ENCODE measurements around the gene FBLN5. TPM values are rescaled to one million over a fixed set of nuclear protein-coding genes. Genes with fewer than 3 reads are reported as not detected.

The FBLN5 gene
- polyA plus RNA-seq, 2 donors: 3.3 to 9.7 TPM

DNA sequence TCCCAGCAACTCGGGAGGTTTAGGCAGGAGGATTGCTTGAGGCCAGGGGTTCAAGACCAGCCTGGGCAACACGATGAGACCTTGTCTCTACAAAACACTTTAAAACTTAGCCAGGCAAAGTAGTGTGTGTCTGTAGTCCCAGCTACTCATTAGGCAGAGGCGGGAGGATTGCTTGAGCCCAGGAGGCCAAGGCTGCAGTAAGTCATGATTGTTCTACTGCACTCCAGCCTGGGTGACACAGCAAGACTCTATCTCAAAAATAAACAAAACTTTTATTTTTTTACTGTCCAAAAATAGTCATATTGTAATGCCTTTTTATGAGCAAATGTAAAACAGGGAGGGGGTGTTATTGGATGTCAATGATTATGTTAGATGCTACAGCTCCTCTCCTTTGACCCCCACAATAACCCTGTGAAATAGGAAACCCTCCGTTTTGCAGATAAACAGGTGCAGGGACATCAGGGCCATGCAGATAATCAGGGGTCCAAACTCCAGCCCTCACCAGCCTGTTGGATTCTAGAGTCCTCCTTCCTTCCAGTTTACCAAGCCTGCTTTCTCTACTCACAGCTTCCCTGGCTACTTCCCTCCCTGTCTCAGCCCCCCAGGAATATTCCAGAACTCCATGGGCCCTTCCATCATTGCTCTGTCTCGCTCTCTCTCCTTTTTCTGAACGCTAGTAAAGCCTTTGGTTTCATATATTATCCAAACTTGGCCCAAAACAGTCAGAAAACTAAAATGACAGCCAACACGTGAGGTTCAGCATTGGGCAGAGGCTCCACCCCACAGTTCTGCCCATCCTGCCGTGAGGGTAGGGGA lies 5.9 kb upstream of the FBLN5 start:
- 76 to 77% methylated on average over 8 of the region's 8 CpGs for WGBS, 2 donors
- Histone ChIP-seq H3K4me1 (ENCODE audit: control insufficient read depth in 2 of 2, insufficient read depth in 2 of 2, low read length in 1 of 2) (no peaks in the 10 kb centered on the region), H3K9me3 (ENCODE audit: control insufficient read depth in 2 of 2, insufficient read depth in 1 of 2, low read depth in 1 of 2, low read length in 1 of 2) (no peaks in the 10 kb centered on the region), H3K4me3 (ENCODE audit: low read depth in 1 of 2, low read length in 2 of 2) (no peak overlapping the region), H3K27me3 (ENCODE audit: control insufficient read depth in 1 of 2, insufficient read depth in 2 of 2, low read length in 2 of 2) (no peaks in the 10 kb centered on the region), H3K27ac (ENCODE audit: low read depth in 2 of 2, low read length in 1 of 2) (no peak overlapping the region), H3K36me3 (ENCODE audit: control insufficient read depth in 2 of 2, insufficient read depth in 2 of 2, low read length in 1 of 2) (no peaks in the 10 kb centered on the region)

DNA sequence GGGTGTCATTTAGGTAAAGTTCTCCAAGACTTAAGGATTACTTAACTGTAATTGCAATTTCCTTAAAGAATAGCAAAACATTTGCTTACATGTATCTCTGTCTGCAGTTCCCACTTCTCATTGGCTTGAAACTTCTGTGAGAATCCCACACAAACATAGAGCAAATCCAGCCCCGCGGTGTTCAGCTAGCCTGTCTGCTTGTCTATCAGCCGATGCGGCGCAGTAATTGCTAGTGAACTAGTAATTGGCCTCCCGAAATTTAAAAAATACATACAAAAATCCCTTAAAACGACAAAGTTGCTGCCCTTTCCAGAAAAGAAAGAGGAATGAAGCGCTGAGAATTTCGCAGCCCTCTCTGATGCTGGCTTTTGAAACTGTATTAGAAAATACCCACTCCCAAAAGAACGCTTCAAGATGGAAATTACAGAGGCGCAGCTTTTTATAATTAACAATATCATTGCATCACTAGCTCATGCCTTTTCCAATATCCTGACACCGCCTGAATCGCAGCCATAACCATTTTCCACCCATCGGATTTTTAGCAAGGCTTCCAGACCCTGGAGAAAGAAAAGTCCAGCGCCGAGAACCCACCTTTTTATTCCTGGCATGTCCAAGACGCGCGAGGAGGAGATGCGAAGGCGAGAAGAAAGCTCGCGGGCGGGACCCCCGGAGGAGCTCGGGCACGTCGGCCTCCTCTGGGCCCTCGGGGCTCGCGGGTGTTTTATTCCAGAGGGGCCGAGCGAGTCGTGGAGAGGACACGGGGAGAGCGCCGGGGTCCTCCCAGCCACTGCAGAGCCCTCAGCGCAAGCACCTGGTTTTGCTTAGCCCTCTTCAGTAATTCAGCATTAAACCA lies 646 bp downstream of the FBLN5 start:
- peak overlapping the region; percentile 31 to 47 for H3K4me3 ChIP-seq (ENCODE audit: low read depth in 1 of 2, low read length in 2 of 2)
- no peaks in the 10 kb centered on the region for H3K36me3 ChIP-seq (ENCODE audit: control insufficient read depth in 2 of 2, insufficient read depth in 2 of 2, low read length in 1 of 2)
- no peaks in the 10 kb centered on the region for H3K9me3 ChIP-seq (ENCODE audit: control insufficient read depth in 2 of 2, insufficient read depth in 1 of 2, low read depth in 1 of 2, low read length in 1 of 2)
- 10 to 11% methylated on average over 38 of the region's 38 CpGs for WGBS, 2 donors
- H3K4me1 ChIP-seq (ENCODE audit: control insufficient read depth in 2 of 2, insufficient read depth in 2 of 2, low read length in 1 of 2): peaks cover 0 to 2% of the 10 kb centered on the region in 2 donors
- no peaks in the 10 kb centered on the region for H3K27me3 ChIP-seq (ENCODE audit: control insufficient read depth in 1 of 2, insufficient read depth in 2 of 2, low read length in 2 of 2)
- peak overlapping the region in 1 of 2 donors; percentile 17 for H3K27ac ChIP-seq (ENCODE audit: low read depth in 2 of 2, low read length in 1 of 2)

DNA sequence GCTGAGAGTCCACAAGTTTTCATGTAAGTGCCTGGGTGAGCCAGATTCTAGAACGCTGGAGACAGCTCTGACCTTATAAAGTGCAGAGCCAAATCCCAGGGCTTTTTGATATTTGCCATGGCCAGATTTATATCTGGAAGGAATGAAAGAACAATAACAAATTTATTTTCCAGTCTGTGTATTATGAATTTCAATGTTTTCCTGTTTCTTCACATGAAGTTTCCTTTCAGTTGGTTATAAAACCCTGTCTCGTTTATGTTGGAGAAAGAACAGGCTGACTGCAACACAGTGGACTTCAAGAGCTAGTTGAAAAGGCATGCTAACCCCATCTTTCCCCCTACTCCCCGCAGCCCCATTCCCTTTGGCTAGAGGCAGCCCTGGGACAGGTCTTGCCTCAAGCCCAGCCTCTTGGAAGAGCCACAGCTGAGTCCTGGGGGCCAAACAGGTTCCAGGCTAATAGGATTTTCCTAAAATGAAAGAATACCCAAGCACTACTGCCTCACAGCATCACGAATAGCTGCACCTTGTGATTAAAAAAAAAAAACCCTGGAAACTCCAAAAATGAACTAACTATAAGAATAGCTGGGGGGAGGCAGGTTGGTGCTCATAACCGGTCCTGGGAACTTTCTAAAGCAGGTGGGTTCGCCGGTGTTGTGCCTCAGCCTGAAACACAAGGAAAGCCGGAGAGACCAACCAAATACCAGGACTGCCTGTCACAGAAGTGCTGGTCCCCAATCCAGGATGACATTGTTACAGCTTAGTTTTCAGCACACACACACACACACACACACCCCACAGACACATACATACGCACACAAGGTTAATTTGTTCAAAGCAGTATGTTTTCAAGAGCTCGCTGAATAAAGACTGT lies 1.5 kb downstream of the FBLN5 start:
- Histone ChIP-seq H3K36me3 (ENCODE audit: control insufficient read depth in 2 of 2, insufficient read depth in 2 of 2, low read length in 1 of 2) (no peaks in the 10 kb centered on the region), H3K4me1 (ENCODE audit: control insufficient read depth in 2 of 2, insufficient read depth in 2 of 2, low read length in 1 of 2) (peaks cover 0 to 2% of the 10 kb centered on the region in 2 donors), H3K27ac (ENCODE audit: low read depth in 2 of 2, low read length in 1 of 2) (peak overlapping the region in 1 of 2 donors; percentile 3), H3K9me3 (ENCODE audit: control insufficient read depth in 2 of 2, insufficient read depth in 1 of 2, low read depth in 1 of 2, low read length in 1 of 2) (no peaks in the 10 kb centered on the region), H3K4me3 (ENCODE audit: low read depth in 1 of 2, low read length in 2 of 2) (peak overlapping the region in 1 of 2 donors; percentile 47), H3K27me3 (ENCODE audit: control insufficient read depth in 1 of 2, insufficient read depth in 2 of 2, low read length in 2 of 2) (no peaks in the 10 kb centered on the region)
- 53 to 54% methylated on average over 10 of the region's 10 CpGs for WGBS, 2 donors

DNA sequence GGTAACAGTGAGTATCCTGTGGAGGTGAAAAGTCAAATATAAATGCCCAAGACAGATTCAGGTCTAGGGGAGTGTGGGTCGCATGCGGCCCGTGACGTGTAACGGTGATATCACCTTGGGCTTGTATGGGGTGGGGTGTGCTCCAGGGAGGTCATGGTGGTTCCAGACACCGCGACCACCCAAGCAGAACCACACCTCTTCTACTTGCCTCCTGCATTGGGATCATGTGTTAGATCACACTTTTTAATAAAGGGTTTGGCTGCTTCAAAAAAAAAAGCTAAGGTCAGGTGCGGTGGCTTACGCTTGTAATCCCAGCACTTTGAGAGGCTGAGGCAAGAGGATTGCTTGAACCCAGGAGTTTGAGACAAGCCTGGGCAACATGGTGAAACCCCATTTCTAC lies 4.5 kb downstream of the FBLN5 start:
- H3K4me1 ChIP-seq (ENCODE audit: control insufficient read depth in 2 of 2, insufficient read depth in 2 of 2, low read length in 1 of 2): peaks cover 0 to 2% of the 10 kb centered on the region in 2 donors

DNA sequence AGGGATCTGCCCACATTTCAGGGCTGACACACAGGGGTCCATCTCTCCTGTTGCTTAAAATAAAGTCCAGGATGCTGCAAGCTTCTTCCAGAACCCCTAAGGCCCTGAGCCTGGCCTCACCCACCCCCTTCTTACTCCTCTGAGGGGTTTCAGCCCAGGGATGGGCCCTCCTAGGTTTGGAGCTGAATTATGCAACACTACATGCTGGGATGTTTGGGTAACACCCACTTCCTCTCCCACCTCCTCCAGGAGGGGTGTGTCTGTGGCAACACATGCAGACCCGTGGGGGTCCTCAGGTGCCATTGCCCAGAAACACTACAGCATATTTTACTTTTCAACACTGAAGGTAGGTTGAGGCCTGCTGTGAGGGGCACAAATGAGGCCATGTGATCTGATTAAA lies 5.4 kb downstream of the FBLN5 start:
- Histone ChIP-seq H3K4me3 (ENCODE audit: low read depth in 1 of 2, low read length in 2 of 2) (no peak overlapping the region), H3K4me1 (ENCODE audit: control insufficient read depth in 2 of 2, insufficient read depth in 2 of 2, low read length in 1 of 2) (no peaks in the 10 kb centered on the region), H3K27me3 (ENCODE audit: control insufficient read depth in 1 of 2, insufficient read depth in 2 of 2, low read length in 2 of 2) (no peaks in the 10 kb centered on the region), H3K27ac (ENCODE audit: low read depth in 2 of 2, low read length in 1 of 2) (no peak overlapping the region), H3K9me3 (ENCODE audit: control insufficient read depth in 2 of 2, insufficient read depth in 1 of 2, low read depth in 1 of 2, low read length in 1 of 2) (no peaks in the 10 kb centered on the region), H3K36me3 (ENCODE audit: control insufficient read depth in 2 of 2, insufficient read depth in 2 of 2, low read length in 1 of 2) (no peaks in the 10 kb centered on the region)
- WGBS, 2 donors: 34 to 50% methylated on average over 1 of the region's 1 CpG

More for the DNA sequence above, 4.5 kb downstream of the FBLN5 start:
- H3K27ac ChIP-seq (ENCODE audit: low read depth in 2 of 2, low read length in 1 of 2): no peak overlapping the region
- WGBS, 2 donors: 95 to 98% methylated on average over 9 of the region's 9 CpGs
- H3K4me3 ChIP-seq (ENCODE audit: low read depth in 1 of 2, low read length in 2 of 2): no peak overlapping the region
- no peaks in the 10 kb centered on the region for H3K27me3 ChIP-seq (ENCODE audit: control insufficient read depth in 1 of 2, insufficient read depth in 2 of 2, low read length in 2 of 2)
- no peaks in the 10 kb centered on the region for H3K9me3 ChIP-seq (ENCODE audit: control insufficient read depth in 2 of 2, insufficient read depth in 1 of 2, low read depth in 1 of 2, low read length in 1 of 2)
- H3K36me3 ChIP-seq (ENCODE audit: control insufficient read depth in 2 of 2, insufficient read depth in 2 of 2, low read length in 1 of 2): no peaks in the 10 kb centered on the region

DNA sequence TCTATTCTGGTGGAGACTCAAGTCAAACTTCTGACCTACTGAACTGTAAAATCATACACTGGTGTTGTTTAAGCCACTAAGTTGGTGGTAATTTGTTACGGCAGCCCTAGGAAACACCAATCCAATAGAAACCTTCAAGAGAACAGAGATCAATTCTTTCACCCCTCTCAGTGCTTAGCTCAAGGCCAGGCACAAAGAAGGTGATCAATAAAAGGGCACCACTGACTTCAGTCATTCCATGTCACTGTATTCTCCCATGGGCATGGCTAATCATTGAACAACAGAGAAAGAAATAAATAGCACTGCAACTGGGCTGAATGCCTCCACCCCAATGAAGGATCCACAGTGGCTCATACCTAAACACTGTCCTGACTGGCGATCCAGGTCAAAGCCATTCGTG lies 7.3 kb downstream of the FBLN5 start:
- Histone ChIP-seq H3K4me1 (ENCODE audit: control insufficient read depth in 2 of 2, insufficient read depth in 2 of 2, low read length in 1 of 2) (no peaks in the 10 kb centered on the region), H3K27ac (ENCODE audit: low read depth in 2 of 2, low read length in 1 of 2) (no peak overlapping the region), H3K36me3 (ENCODE audit: control insufficient read depth in 2 of 2, insufficient read depth in 2 of 2, low read length in 1 of 2) (no peaks in the 10 kb centered on the region), H3K4me3 (ENCODE audit: low read depth in 1 of 2, low read length in 2 of 2) (no peak overlapping the region), H3K27me3 (ENCODE audit: control insufficient read depth in 1 of 2, insufficient read depth in 2 of 2, low read length in 2 of 2) (no peaks in the 10 kb centered on the region), H3K9me3 (ENCODE audit: control insufficient read depth in 2 of 2, insufficient read depth in 1 of 2, low read depth in 1 of 2, low read length in 1 of 2) (no peaks in the 10 kb centered on the region)
- WGBS, 2 donors: 90 to 94% methylated on average over 3 of the region's 3 CpGs

DNA sequence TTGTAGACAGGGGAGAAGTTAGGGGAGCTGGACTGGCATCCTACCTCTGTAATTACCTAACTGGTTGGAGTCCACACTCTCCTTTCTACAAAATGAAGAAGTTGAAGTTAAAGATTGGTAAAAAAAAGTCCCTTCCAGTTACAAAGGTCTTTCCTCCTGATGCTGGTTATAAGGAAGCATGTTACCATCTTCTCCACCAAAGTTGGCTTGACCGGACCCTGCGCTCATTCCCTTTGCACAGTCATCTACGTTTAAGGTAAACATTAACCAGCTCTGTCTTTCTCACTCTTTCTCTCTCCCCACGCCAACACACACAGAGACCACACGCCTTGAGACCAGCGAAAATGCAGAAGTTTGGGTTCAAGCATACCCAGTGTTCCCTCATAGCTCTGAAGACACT lies 11.9 kb downstream of the FBLN5 start:
- no peaks in the 10 kb centered on the region for H3K27me3 ChIP-seq (ENCODE audit: control insufficient read depth in 1 of 2, insufficient read depth in 2 of 2, low read length in 2 of 2)
- no peak overlapping the region for H3K4me3 ChIP-seq (ENCODE audit: low read depth in 1 of 2, low read length in 2 of 2)
- H3K4me1 ChIP-seq (ENCODE audit: control insufficient read depth in 2 of 2, insufficient read depth in 2 of 2, low read length in 1 of 2): no peaks in the 10 kb centered on the region
- H3K9me3 ChIP-seq (ENCODE audit: control insufficient read depth in 2 of 2, insufficient read depth in 1 of 2, low read depth in 1 of 2, low read length in 1 of 2): no peaks in the 10 kb centered on the region
- 78 to 89% methylated on average over 6 of the region's 6 CpGs for WGBS, 2 donors
- H3K27ac ChIP-seq (ENCODE audit: low read depth in 2 of 2, low read length in 1 of 2): no peak overlapping the region
- no peaks in the 10 kb centered on the region for H3K36me3 ChIP-seq (ENCODE audit: control insufficient read depth in 2 of 2, insufficient read depth in 2 of 2, low read length in 1 of 2)

DNA sequence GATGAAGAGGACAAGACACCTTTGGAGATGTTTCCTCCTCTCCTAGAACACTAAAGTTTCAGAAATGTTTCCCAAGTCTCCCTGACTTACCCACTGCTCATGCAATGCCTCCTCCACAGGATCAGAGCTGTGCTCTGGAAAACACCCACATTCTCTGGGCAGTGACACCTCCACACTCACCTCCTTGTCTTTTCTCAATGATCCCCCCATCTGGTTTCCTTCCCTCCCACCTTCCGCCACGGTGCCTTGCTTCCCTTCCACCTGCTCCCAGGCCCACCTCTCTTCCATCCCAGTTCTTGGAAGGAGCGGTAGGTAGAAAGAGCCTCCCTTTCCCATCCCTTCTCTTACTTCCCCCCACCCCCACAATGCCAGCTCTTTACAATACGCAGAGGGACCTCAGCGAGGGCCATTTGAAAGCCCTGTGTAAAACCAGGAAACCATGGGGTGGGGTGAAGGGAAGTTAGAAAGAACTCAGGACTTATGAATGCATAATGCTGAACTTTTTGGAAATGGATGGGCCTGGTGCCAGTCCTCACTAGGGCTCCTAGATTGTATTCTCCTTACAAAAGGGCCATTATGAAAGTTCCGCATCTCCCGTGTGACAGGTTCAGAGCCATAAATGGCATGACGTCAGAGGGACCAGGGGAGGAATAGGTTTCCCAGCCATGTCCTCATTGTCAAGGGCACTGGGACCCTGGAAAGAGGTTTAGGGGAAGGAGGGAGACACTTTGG lies 12.8 kb downstream of the FBLN5 start:
- Histone ChIP-seq H3K4me1 (ENCODE audit: control insufficient read depth in 2 of 2, insufficient read depth in 2 of 2, low read length in 1 of 2) (no peaks in the 10 kb centered on the region), H3K36me3 (ENCODE audit: control insufficient read depth in 2 of 2, insufficient read depth in 2 of 2, low read length in 1 of 2) (no peaks in the 10 kb centered on the region), H3K27ac (ENCODE audit: low read depth in 2 of 2, low read length in 1 of 2) (no peak overlapping the region), H3K9me3 (ENCODE audit: control insufficient read depth in 2 of 2, insufficient read depth in 1 of 2, low read depth in 1 of 2, low read length in 1 of 2) (no peaks in the 10 kb centered on the region), H3K27me3 (ENCODE audit: control insufficient read depth in 1 of 2, insufficient read depth in 2 of 2, low read length in 2 of 2) (no peaks in the 10 kb centered on the region), H3K4me3 (ENCODE audit: low read depth in 1 of 2, low read length in 2 of 2) (no peak overlapping the region)
- 78 to 81% methylated on average over 8 of the region's 8 CpGs for WGBS, 2 donors

All from esophagus (tissue), 2 donors.